ENCODE data around the gene CLDN9. TPM values are rescaled to one million over a fixed set of nuclear protein-coding genes. Genes with fewer than 3 reads are reported as not detected.

Gene CLDN9
- total and polyA plus RNA-seq, 9 of the 15 experiments (the other 6 are each of a cell fraction or from before 2014, with no cell fraction given), result 0.12 to 0.44 (median 0.22) TPM; not detected in 4

- no peak for TF ChIP-seq ZNF318 (IDR thresholded peaks at IDR 0.05; ENCODE audit: borderline replicate concordance in 1 of 2, low read depth in 1 of 2)
- no peak for TF ChIP-seq ZBTB8A (IDR thresholded peaks at IDR 0.05; ENCODE audit: partially characterized antibody)
- no peak for TF ChIP-seq PHF21A (IDR thresholded peaks at IDR 0.05; ENCODE audit: borderline replicate concordance, low read depth)
- TF ChIP-seq HMGN3 (IDR thresholded peaks at IDR 0.05; ENCODE audit: borderline replicate concordance, extremely low read depth, insufficient read length, low read depth, low read length), result peak; percentile 46
- no peak for TF ChIP-seq ZNF668 (CRISPR knock-in tag; IDR thresholded peaks at IDR 0.05)
- TF ChIP-seq ZNF655 (CRISPR knock-in tag; IDR thresholded peaks at IDR 0.05), result no peak
- peak in 1 of 2 experiments; percentile 24; a peak in 1 of 4 replicates for TF ChIP-seq UBTF (IDR thresholded peaks at IDR 0.05; ENCODE audit: borderline replicate concordance in 1 of 2, low read depth in 2 of 2, low read length in 2 of 2)
- TF ChIP-seq PREB (CRISPR knock-in tag; IDR thresholded peaks at IDR 0.05), result no peak
- peak; percentile 66 for TF ChIP-seq NEUROD1 (IDR thresholded peaks at IDR 0.05; ENCODE audit: borderline replicate concordance, low read depth, low read length, partially characterized antibody)
- TF ChIP-seq SMARCC2 (IDR thresholded peaks at IDR 0.05; ENCODE audit: low read depth), result peak; percentile 92
- peak; percentile 97 for TF ChIP-seq EGR1 (conservative IDR thresholded peaks at IDR 0.05)
- no peak for TF ChIP-seq SREBF2 (CRISPR knock-in tag; IDR thresholded peaks at IDR 0.05)
- TF ChIP-seq FOS (IDR thresholded peaks at IDR 0.05; ENCODE audit: extremely low read depth, insufficient read length), result peak; percentile 78
- TF ChIP-seq STAT5B (CRISPR knock-in tag; IDR thresholded peaks at IDR 0.05), result no peak
- TF ChIP-seq SREBF1 (IDR thresholded peaks at IDR 0.05; ENCODE audit: borderline replicate concordance, low read depth, low read length), result no peak
Measured at GRCh38 chr16:3022208-3022683, 9.5 kb downstream of the CLDN9 start (continued).
